PFSK-1 (cell line): ENCODE data around the gene UBE4B.

Source experiments
- FOXP2 ChIP-seq: optimal IDR thresholded peaks from 2 replicates; pipeline ENCODE3; 2011; ENCODE audit warnings: borderline replicate concordance, control low read depth, inconsistent platforms; ENCODE audit not compliant: insufficient read depth; ENCODE audit errors: extremely low read length, extremely low read depth
- POLR2AphosphoS5 ChIP-seq: IDR thresholded peaks from 2 replicates; pipeline ENCODE4 v1.6.1; 2012; ENCODE audit warnings: low read depth, mild to moderate bottlenecking, control low read depth, low read length, moderate library complexity
- REST ChIP-seq, 2 experiments: IDR thresholded peaks; 2 replicates each; pipeline versions ENCODE4 v1.6.1 to v1.8.0; 2011 to 2012; ENCODE audit warnings: low read depth in 2 of 2, low read length in 2 of 2, control low read depth in 1 of 2, inconsistent platforms in 1 of 2, mild to moderate bottlenecking in 1 of 2, moderate library complexity in 1 of 2; ENCODE audit not compliant: insufficient read depth in 1 of 2
- SIN3A ChIP-seq: IDR thresholded peaks from 2 replicates; pipeline ENCODE4 v1.6.1; 2012; ENCODE audit warnings: mild to moderate bottlenecking, low read length, moderate library complexity, borderline replicate concordance; ENCODE audit not compliant: insufficient read depth
- TAF1 ChIP-seq: IDR thresholded peaks from 2 replicates; pipeline ENCODE4 v1.6.1; 2012; ENCODE audit warnings: low read length, control low read depth, borderline replicate concordance; ENCODE audit not compliant: insufficient read depth

DNA sequence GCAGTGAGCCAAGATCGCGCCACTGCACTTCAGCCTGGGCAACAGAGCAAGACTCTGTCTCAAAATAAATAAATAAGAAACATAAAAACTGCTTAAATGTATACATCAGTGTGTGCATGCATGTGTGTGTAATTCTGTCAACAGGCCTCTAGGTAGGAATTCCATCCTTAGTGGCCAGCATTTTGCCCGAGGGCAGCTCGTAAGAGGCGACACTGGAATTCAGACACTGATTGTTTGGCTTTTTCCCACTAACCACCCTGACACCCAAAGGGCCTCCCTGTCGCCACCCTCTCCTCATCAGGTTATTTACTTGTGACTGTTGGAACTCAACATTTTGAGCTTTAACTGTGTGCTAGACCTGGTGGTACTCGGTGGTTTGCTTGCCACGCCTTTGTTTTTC is 113.6 kb downstream of the UBE4B start:
- TF ChIP-seq SIN3A = no peak
- TF ChIP-seq REST (IDR thresholded peaks at IDR 0.05; ENCODE audit: insufficient read depth in 1 of 2, low read depth in 2 of 2, low read length in 2 of 2) = no peak
- TF ChIP-seq FOXP2 = no peak
- no peak for TF ChIP-seq TAF1
- no peak for TF ChIP-seq POLR2AphosphoS5
